NCI-H1930 (cell line): ENCODE results near the gene MYLK4.
A peak's percentile ranks its signal among the peaks of the same experiment; 100 is the strongest.

Source experiments
- DNase-seq, 2 experiments: peaks; one replicate each; lab custom pipeline; 2025; lab: John Stamatoyannopoulos, UW

Gene MYLK4

GRCh38 chr6:2750832-2751231, at the start of gene MYLK4:
MYLK4 (minus strand) TSS chr6:2750922; CDS start chr6:2749294, 1,628 bp downstream.
- no peak for DNase-seq

- DNase-seq, result no peak
Measured at GRCh38 chr6:2799936-2800527, 49.3 kb upstream of the MYLK4 start.

GRCh38 chr6:2798586-2799134, 47.9 kb upstream of the MYLK4 start:
- DNase-seq, result no peak

GRCh38 chr6:2797564-2798031, 46.9 kb upstream of the MYLK4 start:
- DNase-seq, result no peak

- DNase-seq, result no peak
Measured at GRCh38 chr6:2796861-2797260, 46.1 kb upstream of the MYLK4 start.

GRCh38 chr6:2795956-2796355, 45.2 kb upstream of the MYLK4 start:
- no peak for DNase-seq

GRCh38 chr6:2795162-2795561, 44.4 kb upstream of the MYLK4 start:
- DNase-seq, result no peak

GRCh38 chr6:2794171-2794730, 43.5 kb upstream of the MYLK4 start:
- no peak for DNase-seq

GRCh38 chr6:2793534-2794151, 42.9 kb upstream of the MYLK4 start:
- no peak for DNase-seq

- no peak for DNase-seq
Measured at GRCh38 chr6:2792330-2793110, 41.8 kb upstream of the MYLK4 start.

- no peak for DNase-seq
Measured at GRCh38 chr6:2791450-2791974, 40.8 kb upstream of the MYLK4 start.

- DNase-seq, result peak in 1 of 2 experiments; percentile 3
Measured at GRCh38 chr6:2790588-2791449, 40.1 kb upstream of the MYLK4 start.

GRCh38 chr6:2786269-2786668, 35.5 kb upstream of the MYLK4 start:
- no peak for DNase-seq

GRCh38 chr6:2784930-2785329, 34.2 kb upstream of the MYLK4 start:
- DNase-seq, result no peak

GRCh38 chr6:2784061-2784460, 33.3 kb upstream of the MYLK4 start:
- no peak for DNase-seq

- no peak for DNase-seq
Measured at GRCh38 chr6:2783188-2783963, 32.7 kb upstream of the MYLK4 start.

- no peak for DNase-seq
Measured at GRCh38 chr6:2782825-2783187, 32.1 kb upstream of the MYLK4 start.

- DNase-seq, result no peak
Measured at GRCh38 chr6:2782356-2782708, 31.6 kb upstream of the MYLK4 start.

GRCh38 chr6:2781685-2782355, 31.1 kb upstream of the MYLK4 start:
- no peak for DNase-seq

- DNase-seq, result no peak
Measured at GRCh38 chr6:2780102-2780737, 29.5 kb upstream of the MYLK4 start.
